ENCODE measurements around the gene ARMC9. TPM values are rescaled to one million over a fixed set of nuclear protein-coding genes. Genes with fewer than 3 reads are reported as not detected.
"Not testable (repeated sequence)": the region's sequence is repeated elsewhere in the genome, so short reads cannot be mapped to it uniquely, and the experiment has no call there.

The ARMC9 gene
- total and polyA plus RNA-seq, 8 donors = 3.7 to 15.0 (median 8.1) TPM

- no peaks in the 10 kb centered on the region for H3K9me3 ChIP-seq
- WGBS, 2 donors = 33 to 39% methylated on average over 8 of the region's 8 CpGs
- peak overlapping the region; percentile 28 to 78 (median 44) for H3K27ac ChIP-seq
- no peak for TF ChIP-seq CTCF (IDR thresholded peaks at IDR 0.05)
- H3K27me3 ChIP-seq = no peaks in the 10 kb centered on the region
- FAIRE-seq = no peak
- no peaks in the 10 kb centered on the region for H3K36me3 ChIP-seq
- DNase-seq = peak in 3 of 6 donors; percentile 44 to 66 (median 49)
- H3K4me1 ChIP-seq = peaks cover 4 to 32% (median 7%) of the 10 kb centered on the region in 3 donors
- intact Hi-C loops (cut with DNase I) = no loop called here
- peak; percentile 69 to 86 (median 83) for ATAC-seq
- no peak overlapping the region for H3K4me3 ChIP-seq
Measured at GRCh38 chr2:231300020-231300721, 101.7 kb downstream of the ARMC9 start.

GRCh38 chr2:231300722-231301076 lies 102.3 kb downstream of the ARMC9 start:
- TF ChIP-seq CTCF (IDR thresholded peaks at IDR 0.05) = no peak
- Histone ChIP-seq H3K27me3 (no peaks in the 10 kb centered on the region), H3K9me3 (no peaks in the 10 kb centered on the region), H3K27ac (peak overlapping the region in 3 of 4 donors; percentile 37 to 78 (median 50)), H3K36me3 (no peaks in the 10 kb centered on the region), H3K4me1 (peaks cover 4 to 32% (median 7%) of the 10 kb centered on the region in 3 donors), H3K4me3 (no peak overlapping the region)
- intact Hi-C loops (cut with DNase I) = no loop called here
- FAIRE-seq (no peak), ATAC-seq (no peak), DNase-seq (no peak)
- WGBS, 2 donors = 70 to 78% methylated on average over 3 of the region's 3 CpGs

- DNase-seq; H3K27me3 ChIP-seq; intact Hi-C loops (cut with DNase I); H3K27ac ChIP-seq; H3K4me3 ChIP-seq; H3K9me3 ChIP-seq; ATAC-seq; H3K36me3 ChIP-seq; FAIRE-seq: not testable (repeated sequence)
- WGBS, 2 donors = 90 to 94% methylated on average over 6 of the region's 6 CpGs
- peaks cover 0 to 20% (median 0%) of the 10 kb centered on the region in 3 donors for H3K4me1 ChIP-seq
Measured at GRCh38 chr2:231304259-231304658, 105.8 kb downstream of the ARMC9 start.

- H3K4me3 ChIP-seq = no peak overlapping the region
- no peak for FAIRE-seq
- WGBS, 2 donors = 46 to 50% methylated on average over 5 of the region's 5 CpGs
- no peak for TF ChIP-seq CTCF (IDR thresholded peaks at IDR 0.05)
- intact Hi-C loops (cut with DNase I) = no loop called here
- H3K4me1 ChIP-seq = peaks cover 0 to 11% (median 0%) of the 10 kb centered on the region in 3 donors
- H3K36me3 ChIP-seq = no peaks in the 10 kb centered on the region
- H3K27me3 ChIP-seq = no peaks in the 10 kb centered on the region
- no peak overlapping the region for H3K27ac ChIP-seq
- H3K9me3 ChIP-seq = no peaks in the 10 kb centered on the region
- no peak for DNase-seq
- no peak for ATAC-seq
Measured at GRCh38 chr2:231305221-231305620, 106.8 kb downstream of the ARMC9 start.

DNA sequence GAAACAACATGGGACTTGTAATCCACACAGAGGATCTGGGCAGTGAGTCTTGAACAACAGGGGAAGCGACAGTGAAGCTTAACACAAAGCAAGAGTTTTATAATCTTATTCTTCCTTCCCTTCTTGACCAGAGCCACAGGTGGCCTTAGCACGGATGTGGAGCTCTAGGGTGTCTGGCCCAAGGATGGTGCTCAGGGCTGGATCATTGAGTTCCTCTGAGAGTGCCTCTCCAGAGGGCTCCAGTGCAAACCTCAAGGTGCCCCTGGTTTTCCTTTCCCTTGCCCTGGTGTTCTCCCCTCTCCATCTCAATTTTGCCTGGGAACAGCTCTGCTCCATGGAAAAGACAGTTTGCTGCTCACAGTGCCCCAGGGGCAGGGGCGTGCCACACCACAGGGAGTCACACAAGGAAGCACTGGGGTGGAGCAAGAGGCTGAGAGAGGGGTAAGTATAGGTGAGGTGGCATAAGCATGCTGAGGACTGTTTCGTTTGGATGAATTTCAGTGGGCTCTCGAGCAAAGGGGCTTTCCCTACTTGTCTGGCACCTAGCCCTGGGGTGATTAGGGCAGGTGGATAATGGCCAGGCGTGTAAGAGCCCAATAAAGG lies 108.5 kb downstream of the ARMC9 start:
- no peak for TF ChIP-seq CTCF (IDR thresholded peaks at IDR 0.05)
- no peak overlapping the region for H3K27ac ChIP-seq
- H3K4me1 ChIP-seq = no peaks in the 10 kb centered on the region
- H3K4me3 ChIP-seq = no peak overlapping the region
- H3K36me3 ChIP-seq = no peaks in the 10 kb centered on the region
- 79 to 81% methylated on average over 6 of the region's 6 CpGs for WGBS, 2 donors
- no peak for FAIRE-seq
- no peak for DNase-seq
- intact Hi-C loops (cut with DNase I) = no loop called here
- no peak for ATAC-seq
- no peaks in the 10 kb centered on the region for H3K27me3 ChIP-seq
- no peaks in the 10 kb centered on the region for H3K9me3 ChIP-seq
